WERI-Rb-1 (cell line): ENCODE measurements around the gene PARL.
A peak's percentile ranks its signal among the peaks of the same experiment; 100 is the strongest.
"Not testable (repeated sequence)": the region's sequence is repeated elsewhere in the genome, so short reads cannot be mapped to it uniquely, and the experiment has no call there.

ENCODE experiments used
- DNase-seq: peaks from one replicate; pipeline ENCODE4 v3.0.0-alpha.2; 2020
- H3K27ac ChIP-seq: fragments of 250-450 bp; sonication (Bioruptor Pico); 2 replicates; pipeline ENCODE4 v1.5.1; 2020; ENCODE audit warnings: mild to moderate bottlenecking, moderate library complexity
- H3K27me3 ChIP-seq: fragments of 250-450 bp; sonication (Bioruptor Pico); 2 replicates; pipeline ENCODE4 v1.5.1; 2021; ENCODE audit warnings: mild to moderate bottlenecking, low read depth, moderate library complexity; ENCODE audit not compliant: insufficient read depth, severe bottlenecking
- H3K36me3 ChIP-seq: fragments of 250-450 bp; sonication (Bioruptor Pico); 2 replicates; pipeline ENCODE4 v1.5.1; 2020; ENCODE audit warnings: mild to moderate bottlenecking, moderate library complexity
- H3K4me3 ChIP-seq: 2 replicates; pipeline ENCODE4 v1.5.1; 2011; ENCODE audit warnings: low read depth, mild to moderate bottlenecking, control low read depth, low read length
- H3K9me3 ChIP-seq: fragments of 250-450 bp; sonication (Bioruptor Pico); 2 replicates; pipeline ENCODE4 v1.5.1; 2021; ENCODE audit warnings: mild to moderate bottlenecking, moderate library complexity; ENCODE audit not compliant: severe bottlenecking
- CTCF ChIP-seq: IDR thresholded peaks from 2 replicates; pipeline ENCODE4 v1.5.1; 2011; ENCODE audit warnings: low read depth, mild to moderate bottlenecking, control low read depth, inconsistent platforms, low read length

PARL gene

GRCh38 chr3:183883291-183884096, 1.2 kb downstream of the PARL start:
- Histone ChIP-seq H3K27me3 (no peaks in the 10 kb centered on the region), H3K4me3 (peak overlapping the region; percentile 76), H3K36me3 (no peaks in the 10 kb centered on the region), H3K9me3 (no peaks in the 10 kb centered on the region), H3K27ac (peak overlapping the region; percentile 84)
- peak; percentile 57 for DNase-seq
- no peak for TF ChIP-seq CTCF

GRCh38 chr3:183880121-183880520, 4.6 kb downstream of the PARL start:
- DNase-seq = no peak

DNA sequence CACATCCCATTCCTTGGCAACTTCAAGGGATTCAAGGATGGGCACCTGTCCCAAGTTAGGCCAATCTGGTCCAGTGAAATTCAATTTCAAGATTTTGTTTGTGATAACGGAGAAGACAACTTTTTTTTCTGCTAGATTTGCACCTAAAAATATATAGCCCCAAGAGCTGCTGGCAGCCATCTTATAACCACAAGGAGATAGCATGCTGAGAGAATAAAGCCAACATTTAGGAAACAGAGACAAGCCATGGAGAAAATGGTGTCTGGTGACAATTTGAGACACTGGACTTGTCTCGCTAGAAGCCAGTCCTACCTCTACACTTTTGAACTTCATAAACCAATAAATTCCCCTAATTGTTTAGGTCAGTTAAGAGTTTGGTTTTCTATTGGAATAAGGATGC, 5.4 kb downstream of the PARL start:
- H3K27ac ChIP-seq = no peak overlapping the region
- no peaks in the 10 kb centered on the region for H3K9me3 ChIP-seq
- no peak for DNase-seq
- no peak for TF ChIP-seq CTCF
- 0 out of 2 replicates have a peak, but pooled peaks cover 3% of the 10 kb centered on the region for H3K36me3 ChIP-seq
- no peaks in the 10 kb centered on the region for H3K27me3 ChIP-seq
- no peak overlapping the region for H3K4me3 ChIP-seq

More at GRCh38 chr3:183880121-183880520, 4.6 kb downstream of the PARL start:
- Histone ChIP-seq H3K27me3 (no peaks in the 10 kb centered on the region), H3K36me3 (no peaks in the 10 kb centered on the region), H3K27ac (no peak overlapping the region), H3K4me3 (no peak overlapping the region), H3K9me3 (no peaks in the 10 kb centered on the region)
- no peak for TF ChIP-seq CTCF

- Histone ChIP-seq H3K9me3 (no peaks in the 10 kb centered on the region), H3K36me3 (0 out of 2 replicates have a peak, but pooled peaks cover 3% of the 10 kb centered on the region), H3K4me3 (no peak overlapping the region), H3K27me3 (no peaks in the 10 kb centered on the region), H3K27ac (no peak overlapping the region)
- DNase-seq = no peak
- no peak for TF ChIP-seq CTCF
Observed at GRCh38 chr3:183878071-183878470, 6.6 kb downstream of the PARL start.

DNA sequence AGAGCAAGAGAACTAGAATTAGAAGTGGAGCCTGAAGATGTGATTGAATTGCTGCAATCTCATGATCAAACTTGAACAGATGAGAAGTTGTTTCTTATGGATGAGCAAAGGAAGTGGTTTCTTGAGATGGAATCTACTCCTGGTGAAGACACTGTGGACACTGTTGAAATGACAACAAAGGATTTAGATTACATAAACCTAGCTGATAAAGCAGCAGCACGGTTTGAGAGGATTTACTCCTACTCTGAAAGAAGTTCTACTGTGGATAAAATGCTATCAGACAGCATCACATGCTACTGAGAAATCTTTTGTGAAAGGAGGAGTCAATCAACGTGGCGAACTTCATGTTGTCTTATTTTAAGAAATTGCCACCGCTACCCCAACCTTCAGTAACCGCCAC, 7.5 kb downstream of the PARL start:
- not testable (repeated sequence) for H3K27ac ChIP-seq, H3K9me3 ChIP-seq, DNase-seq, H3K27me3 ChIP-seq, H3K36me3 ChIP-seq, H3K4me3 ChIP-seq

- DNase-seq = no peak
- no peak for TF ChIP-seq CTCF
- H3K4me3 ChIP-seq = no peak overlapping the region
- no peaks in the 10 kb centered on the region for H3K9me3 ChIP-seq
- H3K27me3 ChIP-seq = no peaks in the 10 kb centered on the region
- H3K27ac ChIP-seq = no peak overlapping the region
- 0 out of 2 replicates have a peak, but pooled peaks cover 3% of the 10 kb centered on the region for H3K36me3 ChIP-seq
Observed at GRCh38 chr3:183875411-183875810, 9.3 kb downstream of the PARL start.
